NCI-H345 treated with DMSO at 0.1 percent for 48 hours (cell line): Measurements from ENCODE around the gene PYY.
"Not testable (repeated sequence)": the region's sequence is repeated elsewhere in the genome, so short reads cannot be mapped to it uniquely, and the experiment has no call there.

ENCODE experiments used
- DNase-seq: peaks from one replicate; lab custom pipeline; 2025; ENCODE audit not compliant: unreplicated experiment; lab: John Stamatoyannopoulos, UW

The PYY gene

DNA sequence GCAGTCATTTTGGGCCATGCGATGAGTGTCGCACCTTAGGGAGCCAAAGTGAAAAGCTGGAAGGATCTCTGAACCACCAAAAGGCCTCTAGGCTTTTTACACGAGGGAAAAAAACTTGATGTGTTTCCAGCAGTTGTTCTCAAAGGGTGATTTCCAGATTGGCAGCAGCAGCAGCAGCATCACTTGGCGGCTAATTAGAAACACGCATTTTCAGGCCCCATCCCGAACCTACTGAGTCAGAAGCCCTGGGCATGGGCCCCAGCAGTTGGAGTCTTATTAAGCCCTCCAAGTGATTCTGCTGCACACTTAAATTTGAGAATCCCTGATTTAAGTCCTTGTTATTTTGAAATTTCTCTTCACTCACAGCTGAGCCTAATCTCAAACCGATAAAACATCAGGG lies 25.3 kb upstream of the PYY start:
- no peak for DNase-seq

DNA sequence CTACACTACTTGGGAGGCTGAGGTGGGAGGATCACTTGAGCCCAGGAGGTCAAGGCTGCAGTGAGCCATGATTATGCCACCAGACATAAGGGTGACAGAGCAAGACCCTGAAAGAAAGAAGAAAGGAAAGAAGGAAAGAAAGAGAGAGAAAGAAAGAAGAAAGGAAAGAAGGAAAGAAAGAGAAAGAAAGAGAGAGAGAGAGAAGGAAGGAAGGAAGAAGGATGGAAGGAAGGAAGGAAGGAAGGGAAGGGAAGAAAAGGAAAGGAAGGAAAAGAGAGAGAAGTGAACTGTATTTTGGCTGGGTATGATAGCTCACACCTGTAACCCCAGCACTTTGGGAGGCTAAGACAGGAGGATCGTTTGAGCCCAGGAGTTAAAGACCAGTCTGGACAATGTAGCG lies 24.3 kb upstream of the PYY start:
- DNase-seq = no peak

DNA sequence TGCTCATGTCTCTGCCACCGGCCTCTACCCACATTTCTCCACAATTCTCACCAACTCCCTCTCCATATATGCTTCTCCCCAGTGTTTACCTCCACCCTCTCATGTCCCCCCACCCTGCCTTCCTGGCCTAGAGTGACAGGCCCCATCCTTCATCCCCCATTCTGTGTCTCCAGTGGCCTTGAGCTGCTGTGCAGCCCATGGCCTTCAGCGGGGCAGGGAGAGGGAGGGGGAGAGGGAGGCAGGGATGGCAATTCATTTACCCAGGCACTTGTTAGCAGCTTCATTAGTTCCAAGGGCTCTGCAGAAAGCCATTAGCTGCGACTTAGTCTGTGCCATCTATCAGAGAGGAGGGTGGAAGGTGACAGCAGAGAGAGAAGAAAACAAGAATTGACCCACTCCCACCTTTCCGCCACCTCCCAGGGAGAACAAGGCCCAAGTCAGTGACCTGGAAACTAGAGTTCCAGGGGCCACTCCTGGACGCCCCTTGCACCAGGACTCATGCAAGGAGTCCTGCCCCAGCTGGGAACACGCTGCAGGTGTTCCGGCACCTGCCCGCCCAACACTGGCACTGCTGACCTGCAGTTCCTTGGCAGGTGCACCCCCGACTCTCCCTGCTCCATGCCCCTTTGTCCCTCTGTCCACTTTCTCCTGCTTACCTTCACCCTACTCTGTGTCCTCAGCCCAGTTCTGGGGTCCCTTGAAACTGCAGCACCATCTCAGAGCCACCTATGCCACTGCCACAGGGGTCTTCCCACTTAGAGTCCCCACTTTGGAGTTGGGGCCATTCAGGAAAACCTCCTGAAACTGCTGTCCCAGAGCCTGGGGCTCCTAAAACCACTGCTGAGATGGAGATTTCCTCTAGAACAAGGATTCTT lies 23.5 kb upstream of the PYY start:
- DNase-seq = no peak

DNA sequence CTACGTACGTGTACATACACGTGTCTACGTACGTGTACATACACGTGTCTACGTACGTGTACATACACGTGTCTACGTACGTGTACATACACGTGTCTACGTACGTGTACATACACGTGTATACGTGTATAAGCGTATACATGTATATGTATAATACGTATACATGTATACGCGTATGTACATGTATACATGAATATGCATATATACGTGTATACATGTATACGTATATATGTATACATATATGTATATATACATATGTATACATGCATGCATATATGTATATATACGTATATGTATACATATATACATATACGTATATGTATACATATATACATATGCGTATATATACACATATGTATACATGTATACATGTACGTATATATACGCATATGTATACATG lies 22.2 kb upstream of the PYY start:
- no peak for DNase-seq

DNA sequence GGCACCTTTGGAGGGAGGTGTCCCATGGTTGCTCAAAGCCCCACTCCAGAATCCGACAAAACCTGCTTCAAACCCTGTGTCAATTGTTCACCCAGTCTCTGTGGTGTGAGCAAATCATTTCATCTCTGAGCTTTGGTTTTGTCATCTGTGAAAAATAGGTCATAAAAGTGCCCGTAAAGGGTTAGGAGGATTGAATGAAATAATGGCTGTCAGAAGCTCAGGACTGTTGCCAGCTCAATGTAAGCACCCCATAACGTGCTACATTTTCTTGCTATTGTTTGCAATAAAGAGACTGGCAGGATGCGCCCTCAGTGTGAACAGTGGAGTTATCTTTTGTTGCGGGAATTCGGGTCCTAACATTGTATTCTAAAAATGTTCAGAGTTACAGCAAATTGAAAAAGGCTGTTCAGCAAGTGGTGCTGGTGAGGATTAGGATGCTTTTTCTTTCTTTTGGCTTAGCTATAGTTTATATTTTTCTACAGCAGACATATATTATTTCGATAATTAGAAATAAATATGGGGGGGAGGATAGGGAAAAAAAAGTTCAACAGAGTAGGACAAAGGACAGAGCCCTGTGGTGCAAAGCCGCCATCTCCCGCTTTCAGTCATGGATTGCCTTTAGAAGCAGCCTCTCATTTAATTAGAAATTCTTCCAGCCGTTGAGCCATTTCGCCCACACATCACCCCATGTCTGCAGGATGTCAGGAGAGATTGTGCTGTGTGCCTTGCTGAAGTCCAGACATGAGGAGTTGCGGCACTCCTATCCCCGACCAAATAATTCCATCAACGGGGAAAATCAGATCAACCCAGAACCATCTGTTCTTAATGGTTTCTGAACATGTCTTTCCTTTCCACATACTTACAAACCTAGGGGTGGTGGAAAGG lies 20.9 kb upstream of the PYY start:
- DNase-seq = no peak

DNA sequence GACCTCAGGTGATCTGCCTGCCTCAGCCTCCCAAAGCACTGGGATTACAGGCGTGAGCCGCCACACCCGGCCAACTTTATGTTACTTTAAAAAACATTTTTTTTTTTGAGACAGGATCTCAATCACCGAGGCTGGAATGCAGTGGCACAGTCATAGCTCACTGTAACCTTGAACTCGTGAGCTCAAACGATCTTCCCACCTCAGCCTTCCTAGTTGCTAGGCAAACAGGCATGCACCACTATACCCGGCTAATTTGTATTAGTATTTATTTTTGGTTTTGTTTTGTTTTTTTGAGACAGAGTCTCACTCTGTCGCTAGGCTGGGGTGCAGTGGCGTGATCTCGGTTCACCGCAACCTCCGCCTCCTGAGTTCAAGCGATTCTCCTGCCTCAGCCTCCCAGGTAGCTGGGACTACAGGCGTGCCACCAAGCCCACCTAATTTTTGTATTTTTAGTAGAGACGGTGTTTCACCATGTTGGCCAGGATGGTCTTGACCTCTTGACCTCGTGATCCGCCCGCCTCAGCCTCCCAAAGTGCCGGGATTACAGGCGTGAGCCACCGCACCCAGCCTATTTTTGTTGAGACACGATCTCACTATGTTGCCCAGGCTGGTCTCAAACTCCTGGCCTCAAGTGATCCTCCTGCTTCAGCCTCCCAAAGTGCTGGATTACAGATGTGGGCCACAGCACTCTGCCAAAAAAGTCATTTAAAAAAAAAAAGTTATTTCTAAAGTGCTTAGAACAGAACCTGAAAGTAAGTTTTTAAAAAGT lies 18.9 kb upstream of the PYY start:
- DNase-seq = not testable (repeated sequence)

DNA sequence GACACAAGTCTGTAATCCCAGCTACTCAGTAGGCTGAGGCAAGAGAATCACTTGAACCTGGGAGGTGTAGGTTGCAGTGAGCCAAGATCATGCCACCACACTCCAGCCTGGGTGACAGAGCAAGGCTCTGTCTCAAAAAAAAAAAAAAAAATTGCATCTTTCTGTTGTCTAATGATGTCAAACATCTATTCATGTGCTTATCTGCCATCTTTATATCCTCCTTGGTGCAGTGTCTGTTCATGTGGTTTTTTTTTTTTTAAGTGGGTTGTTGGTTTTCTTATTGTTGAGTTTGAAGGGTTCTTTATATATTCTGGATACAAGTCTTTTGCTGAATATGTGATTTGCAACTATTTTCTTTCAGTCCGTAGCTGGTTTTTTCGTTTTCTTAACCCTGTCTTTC lies 17.7 kb upstream of the PYY start:
- DNase-seq = not testable (repeated sequence)

DNA sequence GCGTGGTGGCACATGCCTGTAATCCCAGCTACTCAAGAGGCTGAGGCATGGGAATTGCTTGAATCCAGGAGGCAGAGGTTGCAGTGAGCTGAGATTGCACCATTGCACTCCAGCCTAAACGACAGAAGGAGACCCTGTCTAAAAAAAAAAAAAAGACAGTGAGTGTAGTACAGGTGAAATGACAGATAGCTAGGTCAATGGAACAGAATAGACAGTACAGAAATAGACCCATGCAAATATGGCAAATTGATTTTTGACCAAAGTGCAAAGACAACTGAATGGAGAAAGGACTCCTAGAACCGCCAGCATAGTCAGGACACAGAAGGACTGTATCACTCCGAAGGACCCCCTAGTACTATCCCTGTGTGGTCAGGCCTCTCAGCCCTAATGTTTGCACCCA lies 16.6 kb upstream of the PYY start:
- no peak for DNase-seq

DNA sequence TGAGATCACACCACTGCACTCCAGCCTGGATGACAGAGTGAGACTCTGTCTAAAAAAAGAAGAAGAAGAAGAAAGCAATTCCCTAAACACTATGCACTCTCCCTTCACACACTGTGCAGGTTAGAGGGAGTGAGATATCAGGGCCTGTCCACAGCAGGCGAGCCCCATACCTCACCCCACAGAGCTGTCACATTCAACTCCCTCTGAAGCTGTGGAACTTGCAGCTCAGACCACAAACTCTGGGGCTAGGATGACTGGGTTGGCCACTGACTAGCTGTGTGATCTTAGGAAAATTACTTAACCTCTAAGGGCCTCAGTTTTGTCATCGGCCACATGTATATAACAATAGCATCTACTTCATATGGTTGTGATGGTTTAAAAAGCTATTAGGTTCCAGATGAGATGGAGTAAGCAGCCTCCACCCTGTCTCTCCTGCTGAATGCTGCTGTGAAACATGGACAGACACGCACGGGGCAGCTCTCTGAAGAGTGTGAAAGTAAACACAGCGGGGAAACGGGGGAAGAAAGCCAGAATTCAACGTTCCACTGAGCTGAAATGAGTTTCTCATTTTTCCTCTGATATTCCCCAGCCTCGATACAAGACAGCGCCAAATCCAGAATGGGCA lies 13.6 kb upstream of the PYY start:
- no peak for DNase-seq

DNA sequence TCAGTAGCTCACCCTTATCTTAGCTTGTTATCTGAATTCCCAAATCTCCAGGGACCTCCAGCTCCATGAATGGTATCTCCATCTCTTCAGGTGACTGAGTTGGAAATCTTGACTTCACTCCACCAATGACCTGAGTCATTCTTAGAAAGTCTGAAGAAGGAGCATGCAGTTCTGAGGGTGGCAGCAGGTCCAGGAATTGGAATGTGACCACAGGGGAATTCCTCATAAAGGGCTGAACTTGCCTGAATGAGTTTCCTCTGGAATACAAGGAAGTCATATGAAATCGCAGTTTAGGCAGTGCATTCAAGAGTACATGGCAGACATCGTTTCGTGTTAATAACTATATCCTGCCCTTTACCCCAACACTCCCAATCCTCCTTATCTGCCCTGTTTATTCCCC lies 12.5 kb upstream of the PYY start:
- DNase-seq = no peak

DNA sequence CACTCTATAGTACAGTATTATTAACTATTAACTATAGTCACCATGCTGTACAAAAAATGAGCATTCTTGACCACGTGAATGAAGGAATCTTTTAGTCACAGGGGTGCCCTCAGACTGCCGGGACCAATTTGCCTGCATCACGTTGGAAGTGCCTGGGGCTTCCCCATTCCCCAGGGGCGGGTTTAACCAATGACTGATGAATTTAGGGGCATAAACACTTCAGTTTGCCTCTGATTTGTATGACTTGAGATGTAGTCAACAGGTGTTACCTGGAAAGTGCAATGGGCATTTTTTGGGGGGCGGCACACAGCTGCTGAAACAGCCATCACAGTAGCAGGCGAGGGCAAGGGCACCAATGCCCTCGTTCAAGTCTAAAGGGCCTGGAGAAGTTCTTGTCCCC lies 8.7 kb upstream of the PYY start:
- DNase-seq = no peak

DNA sequence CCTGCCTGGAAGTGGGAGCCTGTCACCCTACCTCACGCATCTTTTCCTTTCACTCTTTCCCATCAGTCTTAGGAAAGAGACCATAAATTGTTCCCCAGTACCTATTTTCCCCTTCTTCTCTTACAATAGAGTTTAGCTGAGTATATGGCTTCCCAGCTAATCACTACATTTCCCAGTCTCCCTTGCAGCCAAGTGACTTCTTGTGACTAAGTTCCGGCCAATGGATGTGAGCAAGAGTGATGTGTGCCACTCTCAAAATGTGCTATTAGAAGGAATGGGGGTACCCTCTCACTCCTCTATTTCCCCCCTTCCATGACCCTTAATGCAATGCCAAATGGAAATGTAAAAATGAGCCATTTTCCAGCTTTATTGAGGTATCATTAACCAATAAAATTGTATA lies 8.2 kb upstream of the PYY start:
- no peak for DNase-seq

DNA sequence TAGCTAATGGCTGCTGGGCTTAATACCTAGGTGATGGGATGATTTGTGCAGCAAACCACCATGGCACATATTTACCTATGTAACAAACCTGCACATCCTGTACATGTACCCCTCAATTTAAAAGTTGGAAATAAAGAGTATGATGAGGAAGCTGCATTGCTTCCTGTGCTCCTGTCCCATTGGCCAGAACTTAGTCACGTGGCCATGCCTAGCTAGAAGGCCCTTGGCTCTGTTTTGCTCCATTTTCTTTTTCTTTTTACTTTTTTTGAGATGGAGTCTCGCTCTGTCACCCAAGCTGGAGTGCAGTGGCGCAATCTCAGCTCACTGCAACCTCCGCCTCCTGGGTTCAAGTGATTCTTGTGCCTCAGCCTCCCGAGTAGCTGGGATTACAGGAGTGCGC lies 7.6 kb upstream of the PYY start:
- not testable (repeated sequence) for DNase-seq

DNA sequence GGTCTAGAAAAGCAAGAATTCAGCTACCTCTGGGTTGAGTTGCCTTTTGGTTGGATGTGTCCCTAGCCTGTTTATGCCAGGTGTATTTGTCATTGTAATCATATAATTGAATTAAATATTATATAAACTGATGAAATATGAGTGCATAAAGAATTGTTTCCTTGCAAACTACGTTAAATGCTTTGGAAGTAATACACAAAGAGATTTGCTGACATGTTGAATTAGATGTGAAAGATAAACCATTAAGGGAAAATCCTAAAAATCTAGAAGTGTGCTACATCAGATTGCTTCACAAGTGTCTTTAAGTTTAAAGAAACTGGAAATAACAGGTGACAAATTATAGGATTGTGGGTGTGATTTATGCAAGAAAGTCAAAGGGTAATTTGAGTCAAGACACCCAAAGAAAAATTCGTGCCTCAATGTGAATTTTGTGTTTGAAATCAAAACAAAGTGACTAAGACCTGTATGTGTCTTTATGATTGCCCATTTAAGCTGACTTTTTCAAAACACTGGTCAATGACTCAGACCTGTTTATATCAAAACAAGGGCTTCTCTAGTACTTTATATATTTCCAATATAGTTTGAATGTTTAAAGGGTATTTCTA lies 5.1 kb upstream of the PYY start:
- no peak for DNase-seq

DNA sequence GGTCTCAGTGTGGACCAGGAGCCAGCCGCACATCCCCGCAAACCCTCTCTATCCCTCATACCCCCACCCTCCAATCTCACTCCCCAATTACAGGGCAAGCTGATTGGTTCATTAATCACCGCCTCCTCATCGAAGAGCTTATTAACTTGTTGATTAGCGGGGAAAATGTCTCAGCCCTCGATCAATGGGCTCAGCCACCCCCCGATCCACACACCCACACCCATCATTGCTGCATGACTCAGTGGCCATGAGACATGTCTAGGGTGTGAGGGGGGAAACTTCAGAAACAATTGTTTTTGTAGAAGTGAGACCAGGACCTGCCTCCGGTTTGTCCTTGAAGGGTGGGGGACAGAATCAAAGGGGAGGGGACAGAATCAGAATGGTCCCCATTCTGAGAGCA lies 2.5 kb upstream of the PYY start:
- no peak for DNase-seq

DNA sequence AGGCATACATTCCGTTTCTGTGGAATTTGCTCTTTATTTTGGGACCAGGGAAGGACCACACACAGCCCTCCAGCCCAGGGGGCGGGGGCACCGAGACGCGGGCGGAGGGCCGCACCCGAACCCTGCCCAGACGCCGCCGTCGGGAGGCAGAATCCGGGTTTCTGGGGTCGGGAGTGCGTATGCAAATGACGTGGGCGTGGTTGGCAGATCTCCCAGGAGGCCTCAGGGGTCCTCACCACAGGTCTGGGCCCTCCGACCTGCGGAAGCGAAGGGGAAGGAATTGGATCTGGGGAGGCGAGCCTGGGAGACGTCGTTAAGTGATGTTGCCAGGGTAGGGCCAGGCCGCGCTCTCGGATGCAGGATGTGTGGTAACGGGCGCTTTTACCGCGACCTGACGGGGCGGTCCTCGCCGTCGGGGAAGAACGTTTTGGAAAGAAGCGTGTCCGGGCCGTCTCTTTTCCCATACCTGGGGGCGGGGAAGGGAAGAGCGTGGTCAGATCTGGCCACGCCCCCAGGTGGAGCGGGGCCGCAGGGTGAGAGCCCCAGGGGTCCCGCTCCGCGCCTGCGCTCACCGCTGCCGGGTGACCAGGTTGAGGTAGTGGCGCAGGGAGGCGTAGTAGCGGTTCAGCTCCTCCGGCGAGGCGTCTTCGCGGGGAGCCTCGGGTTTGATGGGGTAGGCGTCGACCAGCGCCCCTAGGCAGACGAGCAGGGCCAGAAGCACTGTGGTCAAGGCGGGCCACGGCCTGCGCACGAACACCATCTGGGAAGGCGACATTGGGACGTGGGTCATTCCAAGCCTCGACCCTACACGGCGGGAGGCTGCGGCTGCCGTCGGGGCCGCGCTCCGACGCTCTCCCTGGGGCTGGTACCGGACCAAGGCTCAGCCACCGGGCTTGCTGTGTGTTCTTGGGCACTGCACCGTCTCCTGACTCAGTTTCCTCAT lies 745 bp downstream of the PYY start:
- peak; percentile 8 for DNase-seq

DNA sequence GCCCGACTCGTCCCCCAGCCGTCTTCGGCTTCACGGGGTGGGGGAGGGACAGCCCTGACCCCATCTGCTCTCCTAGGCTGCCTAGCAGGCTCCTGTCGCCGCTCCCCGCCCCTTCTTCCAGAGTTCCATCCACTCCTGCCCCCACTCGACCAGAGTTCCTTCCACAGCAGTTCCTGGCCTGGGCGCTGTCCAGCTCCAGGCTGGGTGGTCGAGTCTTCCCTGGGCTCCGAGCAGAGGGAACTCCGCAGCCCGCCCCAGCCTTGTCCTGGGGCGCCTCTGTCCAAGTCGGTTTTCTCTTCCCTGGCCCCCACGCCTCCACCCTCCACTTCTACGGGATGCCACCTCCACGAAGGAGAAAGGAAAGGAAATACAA lies 1.4 kb downstream of the PYY start:
- DNase-seq = no peak

DNA sequence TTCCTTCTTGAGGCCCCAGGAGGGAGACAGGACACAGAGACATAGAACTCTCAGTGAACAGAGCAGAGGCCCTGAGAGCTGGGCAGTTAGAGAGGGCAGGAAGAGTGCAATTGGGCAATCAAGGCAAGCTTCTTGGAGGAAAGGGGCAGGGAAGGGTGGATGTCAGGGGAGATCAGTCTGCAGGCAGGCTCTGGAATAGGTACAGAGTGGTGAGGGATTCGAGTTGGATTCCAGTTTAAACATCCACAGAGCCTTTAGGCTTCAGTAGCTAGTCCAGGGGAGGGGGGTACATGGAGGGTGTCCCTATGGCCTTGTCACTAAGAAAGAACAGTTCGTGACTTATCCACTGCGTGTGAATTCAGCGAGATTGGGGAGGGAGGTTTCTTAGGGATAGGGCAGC lies 2.0 kb downstream of the PYY start:
- DNase-seq = no peak

DNA sequence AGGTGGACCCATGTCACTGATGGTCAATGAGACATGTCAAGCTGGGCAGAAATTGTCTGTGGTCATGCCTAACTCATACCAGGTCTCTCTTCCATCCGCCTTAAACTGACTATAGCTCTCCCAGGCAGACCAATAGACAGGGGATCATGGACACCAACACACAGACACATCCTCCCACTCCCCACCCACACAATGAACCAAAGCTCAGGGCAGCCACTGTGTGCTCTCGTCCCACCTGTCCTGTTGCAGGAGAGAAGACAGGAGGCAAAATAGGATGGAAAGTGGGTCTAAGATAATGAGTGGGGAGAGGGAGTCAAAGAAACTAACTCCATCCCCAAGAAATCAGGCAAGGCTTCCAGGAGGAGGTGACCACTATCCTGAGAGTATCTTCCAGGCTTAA lies 3.2 kb downstream of the PYY start:
- DNase-seq = no peak

DNA sequence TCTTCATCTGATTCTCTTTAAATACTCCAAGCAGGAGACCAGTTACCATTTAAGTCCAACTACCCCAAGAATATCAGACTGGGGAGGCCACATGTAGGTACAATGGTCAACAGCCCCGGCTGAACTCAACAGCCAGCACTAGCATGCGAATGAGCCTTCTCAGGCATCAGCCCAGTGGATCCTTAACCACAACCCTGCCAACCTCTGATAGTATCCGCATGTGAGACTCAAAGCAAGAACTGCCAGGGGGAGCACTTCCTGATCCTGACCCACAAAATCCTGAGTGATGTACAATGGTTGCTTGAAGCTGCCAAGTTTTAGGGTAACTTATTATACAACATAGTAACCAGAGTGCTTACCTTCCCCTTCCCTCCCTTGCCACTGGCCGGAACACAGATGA lies 4.0 kb downstream of the PYY start:
- no peak for DNase-seq
